CD4-positive, alpha-beta memory T cell (primary cell): ENCODE measurements around the gene GNG7. TPM values are rescaled to one million over a fixed set of nuclear protein-coding genes. Genes with fewer than 3 reads are reported as not detected.
"Not testable (repeated sequence)": the region's sequence is repeated elsewhere in the genome, so short reads cannot be mapped to it uniquely, and the experiment has no call there.

Experiments
- CTCF ChIA-PET: fragments of 350-600 bp; sonication (Branson Sonifier 250); formaldehyde crosslinking; loops from one replicate; lab custom pipeline; 2021; ENCODE audit warnings: inconsistent platforms; ENCODE audit not compliant: partially characterized antibody; lab: Charles Lee
- POLR2A ChIA-PET: fragments of 350-600 bp; sonication (Branson Sonifier 250); formaldehyde crosslinking; loops from one replicate; lab custom pipeline; 2021; ENCODE audit not compliant: partially characterized antibody; lab: Charles Lee
- DNase-seq, 5 donors: peaks; one replicate each; pipeline versions ENCODE4 v3.0.0 to v3.0.0-alpha.2; 2020 to 2022; ENCODE audit warnings: mixed read lengths in 1 of 5
- H3K27ac ChIP-seq: one replicate; pipeline ENCODE4 v1.7.0; 2013; ENCODE audit warnings: low read depth, low read length
- H3K27me3 ChIP-seq: 2 replicates; pipeline ENCODE4 v1.7.0; 2013; ENCODE audit warnings: mild to moderate bottlenecking, low read length, moderate library complexity; ENCODE audit not compliant: insufficient read depth
- H3K36me3 ChIP-seq: 2 replicates; pipeline ENCODE4 v1.7.0; 2013; ENCODE audit warnings: mild to moderate bottlenecking, low read length, moderate library complexity; ENCODE audit not compliant: insufficient read depth
- H3K4me1 ChIP-seq: 2 replicates; pipeline ENCODE4 v1.7.0; 2013; ENCODE audit warnings: mild to moderate bottlenecking, low read length, moderate library complexity; ENCODE audit not compliant: insufficient read depth
- H3K4me3 ChIP-seq, 2 donors: one replicate each; pipeline ENCODE4 v1.7.0; 2013; ENCODE audit warnings: low read length in 2 of 2, mild to moderate bottlenecking in 1 of 2
- H3K9me3 ChIP-seq, 2 donors: one replicate each; pipeline ENCODE4 v1.7.0; 2013; ENCODE audit warnings: low read length in 2 of 2, control low read depth in 1 of 2; ENCODE audit not compliant: control insufficient read depth in 1 of 2
- H3K27ac Mint-ChIP-seq, 7 donors: one replicate each; pipeline ENCODE4 v1.8.0; 2020 to 2021; ENCODE audit warnings: mixed read lengths in 7 of 7, mild to moderate bottlenecking in 6 of 7, inconsistent platforms in 3 of 7, moderate library complexity in 3 of 7
- H3K27me3 Mint-ChIP-seq, 2 donors: one replicate each; pipeline ENCODE4 v1.8.0; 2020 to 2021; ENCODE audit warnings: mixed read lengths in 2 of 2
- H3K36me3 Mint-ChIP-seq, 2 donors: one replicate each; pipeline ENCODE4 v1.8.0; 2020 to 2021; ENCODE audit warnings: mixed read lengths in 2 of 2, inconsistent platforms in 1 of 2, mild to moderate bottlenecking in 1 of 2
- H3K4me1 Mint-ChIP-seq, 4 donors: one replicate each; pipeline ENCODE4 v1.8.0; 2020 to 2021; ENCODE audit warnings: mixed read lengths in 4 of 4, mild to moderate bottlenecking in 1 of 4
- H3K4me3 Mint-ChIP-seq, 8 donors: one replicate each; pipeline ENCODE4 v1.8.0; 2020 to 2021; ENCODE audit warnings: mixed read lengths in 8 of 8, mild to moderate bottlenecking in 7 of 8, moderate library complexity in 6 of 8, inconsistent platforms in 3 of 8
- H3K9me3 Mint-ChIP-seq, 8 donors: one replicate each; pipeline ENCODE4 v1.8.0; 2020 to 2021; ENCODE audit warnings: mixed read lengths in 8 of 8, mild to moderate bottlenecking in 5 of 8, inconsistent platforms in 3 of 8, moderate library complexity in 1 of 8
- intact Hi-C: fragments of 100-400 bp; cut with micrococcal nuclease; formaldehyde crosslinking; loops from one replicate; pipeline ENCODE4 v1.15.1; 2023
- polyA plus RNA-seq, 2 donors: library from polyadenylated mRNA; unstranded; fragments of 300-500 nt; fragmentation: Illumina TruSeq; gene quantifications; one replicate each; pipeline ENCODE4 v1.2.3, GENCODE V29; 2021
- total RNA-seq, 2 experiments: library from RNA; stranded (reverse); gene quantifications; one replicate each; pipeline ENCODE4 v1.2.3, GENCODE V29; 2021

The GNG7 gene
- total and polyA plus RNA-seq, 4 experiments from 2014 or later: 1.9 to 4.2 (median 3.2) TPM

DNA sequence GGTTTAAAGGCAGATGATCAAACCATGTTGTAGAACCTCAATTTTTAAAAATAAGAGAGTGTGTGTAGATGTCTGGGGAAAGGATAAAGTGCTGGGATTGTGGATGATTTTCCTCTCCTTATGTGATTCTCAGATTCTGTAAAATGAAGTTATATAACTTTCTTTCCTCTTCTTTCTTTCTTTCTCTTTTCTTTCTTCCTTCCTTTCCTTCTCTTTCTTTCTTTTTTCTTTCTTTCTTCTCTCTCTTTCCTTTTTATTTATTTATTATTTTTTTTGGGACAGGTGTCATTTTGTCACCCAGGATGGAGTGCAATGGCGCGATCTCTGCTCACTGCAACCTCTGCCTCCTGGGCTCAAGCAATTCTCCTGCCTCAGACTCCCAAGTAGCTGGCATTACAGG lies 144.0 kb downstream of the GNG7 start:
- Histone ChIP-seq H3K36me3 (no peaks in the 10 kb centered on the region), H3K4me1 (peaks cover 17% of the 10 kb centered on the region), H3K9me3 (no peaks in the 10 kb centered on the region), H3K27me3 (no peaks in the 10 kb centered on the region), H3K4me3 (no peak overlapping the region), H3K27ac (no peak overlapping the region)
- intact Hi-C loops: no loop called here
- H3K4me3 Mint-ChIP-seq: no peak overlapping the region
- H3K4me1 Mint-ChIP-seq: peaks cover 9 to 22% (median 15%) of the 10 kb centered on the region in 4 donors
- H3K9me3 Mint-ChIP-seq: no peaks in the 10 kb centered on the region
- CTCF ChIA-PET: no interaction called here
- DNase-seq: no peak
- no peaks in the 10 kb centered on the region for H3K27me3 Mint-ChIP-seq
- POLR2A ChIA-PET: no interaction called here
- no peaks in the 10 kb centered on the region for H3K36me3 Mint-ChIP-seq
- H3K27ac Mint-ChIP-seq: no peak overlapping the region

DNA sequence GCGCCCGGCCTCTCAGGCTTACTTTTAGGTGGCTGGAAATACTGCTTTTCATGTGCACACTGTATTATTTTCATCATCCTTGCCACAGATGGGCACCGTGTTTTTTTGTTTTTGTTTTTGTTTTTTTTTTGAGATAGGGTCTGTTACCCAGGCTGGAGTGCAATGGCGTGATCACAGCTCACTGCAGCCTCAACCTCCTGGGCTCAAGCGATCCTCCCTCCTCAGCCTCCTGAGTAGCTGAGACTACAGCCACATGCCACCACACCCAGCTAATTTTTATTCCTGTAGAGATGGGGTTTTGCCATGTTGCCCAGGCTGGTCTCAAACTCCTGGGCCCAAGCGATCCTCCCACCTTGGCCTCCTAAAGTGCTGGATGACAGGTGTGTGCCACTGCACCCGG lies 144.4 kb downstream of the GNG7 start:
- H3K27me3 ChIP-seq, H3K27ac Mint-ChIP-seq, H3K9me3 Mint-ChIP-seq, DNase-seq, H3K27ac ChIP-seq, H3K36me3 Mint-ChIP-seq, H3K9me3 ChIP-seq, intact Hi-C loops, H3K4me3 Mint-ChIP-seq, H3K4me3 ChIP-seq, CTCF ChIA-PET, H3K27me3 Mint-ChIP-seq, H3K36me3 ChIP-seq: not testable (repeated sequence)
- POLR2A ChIA-PET: interaction anchor here (1.3 kb wide), 1 partner anchor 82 kb away, joined by 5 read pairs; the partner anchor contains the start of gene GADD45B
- H3K4me1 ChIP-seq: peaks cover 21% of the 10 kb centered on the region
- peaks cover 8 to 20% (median 14%) of the 10 kb centered on the region in 4 donors for H3K4me1 Mint-ChIP-seq

DNA sequence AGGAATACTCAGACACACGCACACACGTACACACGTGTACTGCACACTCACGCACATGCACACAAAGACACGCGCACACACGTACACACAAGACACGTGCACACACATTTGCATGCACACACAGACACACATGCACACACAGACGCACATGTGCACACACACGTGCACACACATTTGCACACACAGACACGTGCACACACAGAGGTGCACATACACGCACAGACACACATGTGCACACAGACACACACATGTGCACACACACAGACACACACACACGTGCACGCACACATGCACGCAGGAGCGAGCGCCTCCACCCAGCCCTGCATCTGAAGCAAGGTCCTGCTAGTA lies 145.4 kb downstream of the GNG7 start:
- ChIA-PET POLR2A (interaction anchor here (1.3 kb wide), 2 partner anchors 81 kb away, joined by 5 to 9 read pairs; partner anchors contain the start of gene GADD45B), CTCF (no interaction called here)
- Histone ChIP-seq H3K27ac (no peak overlapping the region), H3K36me3 (no peaks in the 10 kb centered on the region), H3K4me3 (no peak overlapping the region), H3K9me3 (no peaks in the 10 kb centered on the region), H3K27me3 (no peaks in the 10 kb centered on the region), H3K4me1 (peaks cover 23% of the 10 kb centered on the region)
- Mint-ChIP-seq H3K36me3 (no peaks in the 10 kb centered on the region), H3K9me3 (no peaks in the 10 kb centered on the region), H3K4me1 (peaks cover 12 to 25% (median 18%) of the 10 kb centered on the region in 4 donors), H3K4me3 (no peak overlapping the region), H3K27me3 (no peaks in the 10 kb centered on the region), H3K27ac (peak overlapping the region in 1 of 7 donors; percentile 49)
- no peak for DNase-seq
- intact Hi-C loops: no loop called here

DNA sequence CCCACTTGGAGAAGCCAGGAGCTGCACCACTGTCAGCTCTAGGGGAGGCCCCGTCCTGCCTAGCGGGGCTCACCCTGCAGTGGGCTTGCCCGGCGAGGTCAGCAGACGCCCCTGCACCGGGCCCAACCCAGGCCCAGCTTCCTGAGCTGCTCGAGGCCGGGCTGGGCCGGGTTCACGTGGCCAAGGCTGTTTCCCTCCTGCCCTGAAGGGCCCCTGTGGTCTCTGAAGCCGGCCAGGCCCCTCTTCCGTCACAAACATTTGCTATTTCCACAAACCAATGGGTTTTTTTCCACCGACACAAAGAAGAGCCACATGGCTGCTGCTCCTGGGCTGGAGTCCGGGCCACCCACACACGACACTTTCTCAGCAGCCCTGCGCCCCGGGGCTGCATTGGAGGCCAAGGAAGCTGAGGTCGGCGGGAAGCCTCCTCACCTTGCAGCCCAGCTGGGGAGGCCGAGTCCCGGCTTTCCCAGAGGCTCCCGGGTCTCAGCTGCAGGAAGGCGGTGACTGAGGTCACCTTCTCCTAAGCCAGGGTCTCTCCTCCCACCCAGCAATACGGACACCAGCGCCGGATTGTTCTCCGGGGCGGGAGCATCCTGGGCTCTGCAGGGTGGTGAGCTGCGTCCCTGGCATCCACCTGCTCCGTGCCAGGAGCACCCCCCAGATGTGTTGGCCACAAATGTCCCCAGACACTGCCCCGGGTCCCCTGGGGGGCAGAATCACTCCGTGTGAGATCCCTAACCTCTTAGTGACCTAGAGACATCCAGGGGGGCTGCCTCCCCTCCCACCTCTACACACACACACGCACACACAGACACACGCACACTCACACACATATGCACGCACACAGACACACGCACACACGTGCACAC lies 146.0 kb downstream of the GNG7 start:
- Histone ChIP-seq H3K27ac (no peak overlapping the region), H3K9me3 (no peaks in the 10 kb centered on the region), H3K36me3 (no peaks in the 10 kb centered on the region), H3K4me3 (no peak overlapping the region), H3K4me1 (peaks cover 26% of the 10 kb centered on the region), H3K27me3 (no peaks in the 10 kb centered on the region)
- DNase-seq: no peak
- CTCF ChIA-PET: no interaction called here
- no peaks in the 10 kb centered on the region for H3K9me3 Mint-ChIP-seq
- H3K27ac Mint-ChIP-seq: peak overlapping the region in 2 of 7 donors; percentile 69 to 81
- no peaks in the 10 kb centered on the region for H3K27me3 Mint-ChIP-seq
- no peak overlapping the region for H3K4me3 Mint-ChIP-seq
- intact Hi-C loops: no loop called here
- H3K36me3 Mint-ChIP-seq: no peaks in the 10 kb centered on the region
- H3K4me1 Mint-ChIP-seq: peaks cover 11 to 24% (median 17%) of the 10 kb centered on the region in 4 donors
- POLR2A ChIA-PET: interaction anchor here (1.3 kb wide), 1 partner anchor 80 kb away, joined by 9 read pairs; the partner anchor contains the start of gene GADD45B

DNA sequence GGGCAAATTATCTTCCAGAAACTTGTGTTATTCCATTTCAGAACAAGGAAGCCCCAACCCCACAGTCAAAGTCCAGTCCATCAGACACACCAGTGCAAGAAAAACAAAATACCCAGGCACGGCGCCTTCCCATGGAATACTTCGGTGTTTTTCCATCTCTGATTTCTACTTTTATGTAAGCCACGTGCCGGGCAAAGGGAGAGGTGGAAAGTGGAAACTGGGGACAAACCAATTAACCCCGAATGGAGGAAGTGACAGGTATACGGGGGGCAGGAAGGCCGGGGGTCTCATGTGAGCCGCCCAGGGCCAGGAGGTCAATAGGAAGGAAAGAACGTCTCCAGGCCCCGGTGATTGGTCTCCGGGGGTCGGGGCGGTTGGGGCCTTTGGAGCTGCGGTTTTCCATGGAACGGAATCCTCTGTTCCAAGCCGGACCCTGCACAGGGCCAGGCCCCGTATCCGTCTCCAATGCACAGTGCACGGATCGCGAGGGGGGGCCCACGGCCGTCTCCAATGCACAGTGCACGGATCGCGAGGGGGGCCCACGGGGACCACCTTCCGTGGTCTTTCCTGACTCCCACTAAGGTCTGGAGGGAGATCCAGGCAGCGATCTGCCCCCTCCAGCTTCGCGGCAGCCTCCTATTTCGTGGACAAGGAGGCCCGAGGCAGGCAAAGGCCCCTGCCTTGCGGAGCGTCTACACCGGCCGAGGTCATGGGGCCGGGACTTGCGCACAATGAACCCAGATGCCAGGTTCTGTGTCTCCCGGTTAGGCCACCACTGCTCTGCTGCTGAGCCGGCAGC lies 146.9 kb downstream of the GNG7 start:
- Histone ChIP-seq H3K9me3 (no peaks in the 10 kb centered on the region), H3K27me3 (no peaks in the 10 kb centered on the region), H3K4me3 (no peak overlapping the region), H3K36me3 (no peaks in the 10 kb centered on the region), H3K27ac (no peak overlapping the region), H3K4me1 (peaks cover 20% of the 10 kb centered on the region)
- POLR2A ChIA-PET: interaction anchor here (1.3 to 5.8 kb wide), 2 partner anchors 79 kb away, joined by 9 to 109 read pairs; partner anchors contain the start of gene GADD45B
- Mint-ChIP-seq H3K27ac (no peak overlapping the region), H3K27me3 (no peaks in the 10 kb centered on the region), H3K36me3 (no peaks in the 10 kb centered on the region), H3K9me3 (no peaks in the 10 kb centered on the region), H3K4me3 (no peak overlapping the region), H3K4me1 (peaks cover 9 to 18% (median 14%) of the 10 kb centered on the region in 4 donors)
- intact Hi-C loops: no loop called here
- CTCF ChIA-PET: interaction anchor here (0.9 kb wide), 1 partner anchor 79 kb away, joined by 3 read pairs; the partner anchor contains the start of gene GADD45B
- DNase-seq: no peak

DNA sequence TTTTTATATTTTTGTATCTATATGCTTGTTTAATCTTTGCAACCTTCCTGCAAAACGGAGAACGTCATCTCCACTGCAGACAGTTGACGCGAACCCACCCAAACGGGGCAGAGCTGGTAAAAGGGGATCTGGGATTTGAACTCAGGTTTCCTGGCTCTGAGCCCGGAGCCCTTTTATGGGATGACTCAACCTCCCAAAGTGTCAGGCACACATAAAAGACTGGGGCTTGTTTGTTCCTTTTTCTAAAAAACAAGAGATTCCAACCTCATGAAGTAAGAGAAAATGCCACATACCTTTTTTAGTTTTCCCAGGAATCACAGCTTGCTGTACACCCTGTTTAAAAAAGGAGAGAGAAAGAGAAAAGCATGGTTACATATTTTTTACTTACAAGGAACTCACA lies 147.6 kb downstream of the GNG7 start:
- H3K27me3 Mint-ChIP-seq: no peaks in the 10 kb centered on the region
- Histone ChIP-seq H3K36me3 (no peaks in the 10 kb centered on the region), H3K27ac (no peak overlapping the region), H3K9me3 (no peaks in the 10 kb centered on the region), H3K27me3 (no peaks in the 10 kb centered on the region), H3K4me1 (peaks cover 24% of the 10 kb centered on the region), H3K4me3 (no peak overlapping the region)
- no peaks in the 10 kb centered on the region for H3K36me3 Mint-ChIP-seq
- CTCF ChIA-PET: interaction anchor here (0.9 to 4.1 kb wide), 3 partner anchors 56 to 79 kb away, joined by 3 to 19 read pairs (median 14); partner anchors contain the start of gene GADD45B
- no peak overlapping the region for H3K4me3 Mint-ChIP-seq
- H3K4me1 Mint-ChIP-seq: peaks cover 9 to 18% (median 14%) of the 10 kb centered on the region in 4 donors
- no peak for DNase-seq
- H3K9me3 Mint-ChIP-seq: no peaks in the 10 kb centered on the region
- POLR2A ChIA-PET: interaction anchor here (2.0 to 5.8 kb wide), 2 partner anchors 48 to 78 kb away, joined by 7 to 109 read pairs; partner anchors contain the start of gene GADD45B
- H3K27ac Mint-ChIP-seq: no peak overlapping the region
- intact Hi-C loops: no loop called here
